K562 (cell line): ENCODE results near the gene FTO. TPM values are rescaled to one million over a fixed set of nuclear protein-coding genes. Genes with fewer than 3 reads are reported as not detected.
A peak's percentile ranks its signal among the peaks of the same experiment; 100 is the strongest.

Source experiments
- ATAC-seq: fragments of 200-7000 bp; cut with Tn5 transposase; 3 replicates; pipeline ENCODE4 v1.9.1; 2020; ENCODE audit warnings: moderate library complexity
- BruUV-seq: library from RNA; stranded (reverse); fragments of 400-500 nt; replicated peaks from 2 replicates; lab custom pipeline; 2021; lab: Mats Ljungman, UMichigan
- CTCF ChIA-PET: fragments of 300-600 bp; formaldehyde crosslinking; extraction: SDS; loops from one replicate; lab custom pipeline; 2021; ENCODE audit warnings: low intra/inter-chr PET ratio; lab: Yijun Ruan, JAX
- POLR2A ChIA-PET: fragments of 300-600, 350-650 bp; sonication (Branson Sonifier 250); formaldehyde crosslinking; extraction: SDS; loops from one replicate; lab custom pipeline; 2021; ENCODE audit warnings: antibody characterized with exemption, inconsistent platforms; lab: Yijun Ruan, JAX
- DNase-seq, 4 experiments: peaks; one replicate each; pipeline versions ENCODE4 v3.0.0 to v3.0.0-alpha.2; 2011 to 2018; ENCODE audit warnings: low spot score in 3 of 4, mixed read lengths in 3 of 4; ENCODE audit errors: extremely low read depth in 1 of 4
- FAIRE-seq: peaks from 2 replicates; lab custom pipeline; 2011; peaks lifted over from hg19 to GRCh38; lab: Jason Lieb, UNC
- H2AFZ ChIP-seq: 2 replicates; pipeline ENCODE4 v1.6.0; 2011; ENCODE audit warnings: low read depth, low read length, control low read depth, inconsistent platforms
- H3K27ac ChIP-seq: fragments of 200-600 bp; 3 replicates; pipeline ENCODE4 v1.8.0; 2011; ENCODE audit warnings: low read depth, mild to moderate bottlenecking, control low read depth, inconsistent platforms, low read length, moderate library complexity, mixed read lengths; ENCODE audit errors: extremely low read depth
- H3K27me3 ChIP-seq, 2 experiments: fragments of 300-600 bp in 1 of 2; 2 replicates in 1 of 2; 3 replicates in 1 of 2; pipeline versions ENCODE4 v1.6.0 to v1.8.0; 2011; ENCODE audit warnings: inconsistent platforms in 2 of 2, low read length in 2 of 2, mild to moderate bottlenecking in 1 of 2, mixed read lengths in 1 of 2, moderate library complexity in 1 of 2; ENCODE audit not compliant: control insufficient read depth in 2 of 2, insufficient read depth in 2 of 2
- H3K36me3 ChIP-seq: fragments of 300-600 bp; 3 replicates; pipeline ENCODE4 v1.8.0; 2011; ENCODE audit warnings: mild to moderate bottlenecking, low read length, inconsistent platforms; ENCODE audit not compliant: control insufficient read depth, insufficient read depth
- H3K4me1 ChIP-seq, 2 experiments: fragments of 200-600 bp in 1 of 2; replicated peaks in 1 of 2; 2 replicates in 1 of 2; 3 replicates in 1 of 2; pipeline versions ENCODE4 v1.5.1 to v1.8.0; 2011; ENCODE audit warnings: inconsistent platforms in 2 of 2, low read length in 2 of 2, mild to moderate bottlenecking in 1 of 2, mixed read lengths in 1 of 2, moderate library complexity in 1 of 2; ENCODE audit not compliant: control insufficient read depth in 2 of 2, insufficient read depth in 2 of 2
- H3K4me2 ChIP-seq: 2 replicates; pipeline ENCODE4 v1.6.1; 2011; ENCODE audit warnings: low read length, control low read depth, inconsistent platforms, mixed read lengths; ENCODE audit not compliant: insufficient read depth
- H3K4me3 ChIP-seq: fragments of 200-600 bp; sonication (generic), shearing (Covaris generic); 2 replicates; pipeline ENCODE4 v1.5.1; 2016; ENCODE audit warnings: control low read depth, inconsistent platforms
- H3K79me2 ChIP-seq: fragments of 200-600 bp; 3 replicates; pipeline ENCODE4 v1.8.0; 2011; ENCODE audit warnings: low read length, inconsistent platforms; ENCODE audit not compliant: control insufficient read depth, insufficient read depth
- H3K9ac ChIP-seq, 2 experiments: 2 replicates each; pipeline versions ENCODE4 v1.6.0 to v1.6.1; 2011; ENCODE audit warnings: low read depth in 2 of 2, low read length in 2 of 2, control low read depth in 1 of 2, inconsistent platforms in 1 of 2, mild to moderate bottlenecking in 1 of 2, mixed read lengths in 1 of 2; ENCODE audit not compliant: insufficient read depth in 1 of 2
- H3K9me1 ChIP-seq: one replicate; pipeline ENCODE4 v1.6.0; 2011; ENCODE audit warnings: inconsistent platforms, mild to moderate bottlenecking, low read length, moderate library complexity; ENCODE audit not compliant: control insufficient read depth, insufficient read depth
- H3K9me3 ChIP-seq: replicated peaks from 2 replicates; pipeline ENCODE4 v1.5.1; 2011; ENCODE audit warnings: low read depth, low read length, inconsistent platforms; ENCODE audit not compliant: control insufficient read depth, insufficient read depth
- H4K20me1 ChIP-seq: replicated peaks from 2 replicates; pipeline ENCODE4 v1.6.1; 2011; ENCODE audit warnings: low read length, inconsistent platforms, mixed read lengths; ENCODE audit not compliant: control insufficient read depth, insufficient read depth
- ARID4B ChIP-seq: sonication (generic); formaldehyde crosslinking; IDR thresholded peaks from 2 replicates; pipeline ENCODE4 v1.8.0; 2022; ENCODE audit warnings: mild to moderate bottlenecking, missing genetic modification reagents
- ATF7 ChIP-seq: fragments of 450-650 bp; IDR thresholded peaks from 2 replicates; pipeline ENCODE4 v1.7.1; 2014; ENCODE audit warnings: mild to moderate bottlenecking, moderate library complexity
- CBX1 ChIP-seq: sonication (generic); IDR thresholded peaks from 2 replicates; pipeline ENCODE4 v1.6.1; 2016; ENCODE audit warnings: antibody characterized with exemption, low read depth, mild to moderate bottlenecking
- CEBPB ChIP-seq: fragments of 450-650 bp; IDR thresholded peaks from 2 replicates; pipeline ENCODE4 v1.6.1; 2016; ENCODE audit warnings: missing genetic modification characterization, missing compliant biosample characterization
- CEBPG ChIP-seq, 3 experiments: fragments of 200-800 bp in 1 of 3; sonication (Bioruptor generic) in 1 of 3; sonication (generic) in 1 of 3; formaldehyde crosslinking in 1 of 3; IDR thresholded peaks in 2 of 3; conservative IDR thresholded peaks in 1 of 3; 2 replicates each; pipeline versions ENCODE4 v1.6.1 to v1.8.0; 2016 to 2022; ENCODE audit warnings: missing compliant biosample characterization in 2 of 3, missing genetic modification characterization in 2 of 3, mild to moderate bottlenecking in 1 of 3, missing genetic modification reagents in 1 of 3
- IRF1 ChIP-seq: sonication (generic); formaldehyde crosslinking; IDR thresholded peaks from 2 replicates; pipeline ENCODE4 v1.8.0; 2022; ENCODE audit warnings: missing genetic modification reagents, mild to moderate bottlenecking, borderline replicate concordance
- SETDB1 ChIP-seq: IDR thresholded peaks from one replicate; pipeline ENCODE4 v1.6.1; 2012; ENCODE audit warnings: low read length, control low read depth, inconsistent platforms
- SIN3A ChIP-seq, 2 experiments: fragments of 150-350 bp in 1 of 2; IDR thresholded peaks; 2 replicates each; pipeline ENCODE4 v1.6.1; 2011 to 2016; ENCODE audit warnings: borderline replicate concordance in 2 of 2, low read depth in 2 of 2, low read length in 2 of 2, mild to moderate bottlenecking in 2 of 2, moderate library complexity in 2 of 2; ENCODE audit not compliant: control insufficient read depth in 1 of 2
- TBL1XR1 ChIP-seq, 2 experiments: IDR thresholded peaks; 2 replicates each; pipeline ENCODE4 v1.6.1; 2012; ENCODE audit warnings: improper control_type of control experiment in 2 of 2, low read length in 2 of 2, mild to moderate bottlenecking in 1 of 2
- TFE3 ChIP-seq: fragments of 450-650 bp; formaldehyde crosslinking; IDR thresholded peaks from 2 replicates; pipeline ENCODE4 v1.4.0; 2020; ENCODE audit warnings: mild to moderate bottlenecking, mixed read lengths
- ZNF165 ChIP-seq: fragments of 250-450 bp; sonication (Bioruptor Pico); IDR thresholded peaks from 2 replicates; pipeline ENCODE4 v1.4.0; 2020; ENCODE audit warnings: borderline replicate concordance
- WGBS: fragments of 100-300 bp; shearing (Covaris generic); methylation state at CpG from one replicate; pipeline ENCODE4 v1.1.6; 2016; ENCODE audit warnings: low coverage, mixed read lengths; ENCODE audit not compliant: insufficient coverage; ENCODE audit errors: missing lambda C conversion rate; 5-methylcytosine and 5-hydroxymethylcytosine counted together
- in situ Hi-C: fragments of 300-500 bp; cut with MboI; formaldehyde crosslinking; loops from 4 replicates; pipeline ENCODE4 v1.15.0; 2018; ENCODE audit warnings: inconsistent platforms, mixed read lengths
- intact Hi-C: fragments of 100-400 bp; cut with micrococcal nuclease; formaldehyde crosslinking; loops from 2 replicates; pipeline ENCODE4 v1.14.2; 2022
- polyA plus RNA-seq, 8 experiments: library from polyadenylated mRNA; depleted of rRNA in 4 of 8; stranded (reverse) in 5 of 8; unstranded in 3 of 8; fragments of >200 nt; fragmentation: Nextera tagmentation in 2 of 8; fragmentation: Illumina TruSeq in 1 of 8; extraction: Ambion mirVana in 2 of 8; extraction: Trizol in 1 of 8; gene quantifications; 2 replicates each; pipeline versions ENCODE4 v1.2.1 to v1.2.3, GENCODE V29; 2011 to 2014; ENCODE audit warnings: inconsistent platforms in 1 of 8, missing spikeins in 1 of 8
- total RNA-seq, 7 experiments: library from RNA; depleted of rRNA in 6 of 7; stranded (reverse); fragments of >200 nt in 6 of 7; fragmentation: Illumina TruSeq in 2 of 7; extraction: Trizol in 2 of 7; gene quantifications; 2 replicates each; pipeline versions ENCODE4 v1.2.1 to v1.2.3, GENCODE V29; 2011 to 2021; ENCODE audit warnings: low replicate concordance in 1 of 7

Gene FTO
- total and polyA plus RNA-seq, 9 of the 15 experiments (the other 6 are each of a cell fraction or from before 2014, with no cell fraction given) = 11.3 to 27.7 (median 25.5) TPM

- no peak for TF ChIP-seq SIN3A (IDR thresholded peaks at IDR 0.05; ENCODE audit: borderline replicate concordance in 2 of 2, control insufficient read depth in 1 of 2, low read depth in 2 of 2, low read length in 2 of 2)
Observed at GRCh38 chr16:53849994-53850393, 146.0 kb downstream of the FTO start (continued).

- H3K79me2 ChIP-seq = no peaks in the 10 kb centered on the region
- no peaks in the 10 kb centered on the region for H3K4me1 ChIP-seq
- TF ChIP-seq CBX1 = no peak
- no peak for TF ChIP-seq IRF1
- TF ChIP-seq TFE3 (CRISPR knock-in tag) = peak; percentile 25; the same call in 1 of the 2 replicates
- peak; percentile 83 for TF ChIP-seq CEBPB (tag)
- TF ChIP-seq TBL1XR1 (IDR thresholded peaks at IDR 0.05; ENCODE audit: low read length in 2 of 2) = no peak
- TF ChIP-seq ZNF165 (CRISPR knock-in tag) = no peak
- no peak for TF ChIP-seq CEBPG (CRISPR knock-in tag; IDR thresholded peaks at IDR 0.05)
- TF ChIP-seq CEBPG (tag; conservative IDR thresholded peaks at IDR 0.05 in 1 of 2, IDR thresholded peaks at IDR 0.05 in 1 of 2) = peak; percentile 46 to 74; a peak in 3 of 4 replicates
- no peak for TF ChIP-seq SETDB1
- TF ChIP-seq ARID4B (CRISPR knock-in tag) = no peak
- no peak for TF ChIP-seq ATF7
- CTCF ChIA-PET = interaction anchor here (0.6 kb wide), 1 partner anchor 102 kb away, joined by 4 read pairs; no protein-coding TSS in a partner anchor
- FAIRE-seq (no peak), ATAC-seq (no peak), DNase-seq (no peak)
- POLR2A ChIA-PET = no interaction called here
- no peak overlapping the region for H3K4me2 ChIP-seq
- no peak overlapping the region for H2AFZ ChIP-seq
- 72% methylated on average over 5 of the region's 6 CpGs for WGBS
- H3K9ac ChIP-seq = no peak overlapping the region
- H3K9me1 ChIP-seq = no peaks in the 10 kb centered on the region
- H3K27me3 ChIP-seq = no peaks in the 10 kb centered on the region
- intact Hi-C loops (no loop called here), in situ Hi-C loops (no loop called here)
- BruUV-seq = no TSS peak
- H3K9me3 ChIP-seq = no peaks in the 10 kb centered on the region
- H4K20me1 ChIP-seq = no peaks in the 10 kb centered on the region
- no peak overlapping the region for H3K4me3 ChIP-seq
- H3K36me3 ChIP-seq = no peaks in the 10 kb centered on the region
- no peak overlapping the region for H3K27ac ChIP-seq
Observed at GRCh38 chr16:53852678-53853077, 148.7 kb downstream of the FTO start.
